ENCODE data around the gene TRIM2. TPM values are rescaled to one million over a fixed set of nuclear protein-coding genes. Genes with fewer than 3 reads are reported as not detected.

TRIM2 gene
- total and polyA plus RNA-seq, 2 experiments from 2014 or later: 22.0 to 61.5 TPM

GRCh38 chr4:153207567-153207966, 3.3 kb downstream of the TRIM2 start:
- peak overlapping the region; percentile 58 for H3K4me2 ChIP-seq
- H3K79me2 ChIP-seq (replicated peaks; ENCODE audit: insufficient read depth): peaks cover 40% of the 10 kb centered on the region
- Mint-ChIP-seq H3K4me3 (peak overlapping the region; percentile 76; the same call in 2 of the 3 replicates), H3K27me3 (ENCODE audit: insufficient read depth, low read depth, poor library complexity) (peaks cover 14% of the 10 kb centered on the region), H3K36me3 (ENCODE audit: low read depth) (peaks cover 38% of the 10 kb centered on the region), H3K4me1 (peaks cover 63% of the 10 kb centered on the region), H3K9me3 (peaks cover 3% of the 10 kb centered on the region), H3K27ac (no peak overlapping the region)
- no peak for TF ChIP-seq EZH2phosphoT487 (IDR thresholded peaks at IDR 0.05; ENCODE audit: unreplicated experiment)
- TF ChIP-seq CTCF (conservative IDR thresholded peaks at IDR 0.05; ENCODE audit: low read depth in 2 of 2): peak; percentile 69 to 74
- peak; percentile 16 for ATAC-seq
- peak overlapping the region; percentile 62 for H3K27ac ChIP-seq (ENCODE audit: low read depth)
- peak; percentile 70 for DNase-seq (ENCODE audit: low spot score)
- H3K36me3 ChIP-seq (ENCODE audit: insufficient read depth): no peaks in the 10 kb centered on the region
- peaks cover 39% of the 10 kb centered on the region for H3K4me1 ChIP-seq (ENCODE audit: insufficient read depth)
- H4K20me1 ChIP-seq (replicated peaks; ENCODE audit: insufficient read depth): no peaks in the 10 kb centered on the region
- 0 out of 2 replicates have a peak, but pooled peaks cover 8% of the 10 kb centered on the region for H3F3A ChIP-seq (replicated peaks; ENCODE audit: low read depth)
- peak overlapping the region; percentile 64 for H3K4me3 ChIP-seq
- H3K9me2 ChIP-seq (ENCODE audit: insufficient read depth): peaks cover 7% of the 10 kb centered on the region
- peaks cover 10% of the 10 kb centered on the region for H3K27me3 ChIP-seq (ENCODE audit: insufficient read depth)
- no peak overlapping the region for H2AFZ ChIP-seq

- Histone ChIP-seq H2AFZ (no peak overlapping the region), H3K27me3 (ENCODE audit: insufficient read depth) (peaks cover 10% of the 10 kb centered on the region), H3K79me2 (replicated peaks; ENCODE audit: insufficient read depth) (peaks cover 52% of the 10 kb centered on the region), H3K4me1 (ENCODE audit: insufficient read depth) (peaks cover 48% of the 10 kb centered on the region), H3K4me2 (peak overlapping the region; percentile 7), H3F3A (replicated peaks; ENCODE audit: low read depth) (0 out of 2 replicates have a peak, but pooled peaks cover 8% of the 10 kb centered on the region), H4K20me1 (replicated peaks; ENCODE audit: insufficient read depth) (peaks cover 11% of the 10 kb centered on the region), H3K27ac (ENCODE audit: low read depth) (no peak overlapping the region), H3K9me2 (ENCODE audit: insufficient read depth) (peaks cover 7% of the 10 kb centered on the region), H3K36me3 (ENCODE audit: insufficient read depth) (no peaks in the 10 kb centered on the region), H3K4me3 (no peak overlapping the region)
- peaks cover 58% of the 10 kb centered on the region for H3K4me1 Mint-ChIP-seq
- H3K27me3 Mint-ChIP-seq (ENCODE audit: insufficient read depth, low read depth, poor library complexity): peaks cover 13% of the 10 kb centered on the region
- DNase-seq (ENCODE audit: low spot score) (peak; percentile 35), ATAC-seq (no peak)
- no peak overlapping the region for H3K27ac Mint-ChIP-seq
- H3K36me3 Mint-ChIP-seq (ENCODE audit: low read depth): peaks cover 38% of the 10 kb centered on the region
- H3K4me3 Mint-ChIP-seq: no peak overlapping the region
- peaks cover 3% of the 10 kb centered on the region for H3K9me3 Mint-ChIP-seq
- TF ChIP-seq EZH2 (IDR thresholded peaks at IDR 0.05; ENCODE audit: low read depth, unreplicated experiment) (no peak), EZH2phosphoT487 (IDR thresholded peaks at IDR 0.05; ENCODE audit: unreplicated experiment) (no peak), CREB1 (CRISPR knock-in tag; IDR thresholded peaks at IDR 0.05; ENCODE audit: low read depth) (no peak), ETS1 (IDR thresholded peaks at IDR 0.05) (no peak), POLR2AphosphoS5 (IDR thresholded peaks at IDR 0.05; ENCODE audit: low read depth) (no peak), JUNB (IDR thresholded peaks at IDR 0.05; ENCODE audit: unreplicated experiment) (no peak), STAT1 (IDR thresholded peaks at IDR 0.05; ENCODE audit: unreplicated experiment) (no peak), ZNF331 (CRISPR knock-in tag; IDR thresholded peaks at IDR 0.05; ENCODE audit: low read depth) (no peak), ZNF114 (CRISPR knock-in tag; IDR thresholded peaks at IDR 0.05) (no peak), CTCF (conservative IDR thresholded peaks at IDR 0.05; ENCODE audit: low read depth in 2 of 2) (no peak)
Observed at GRCh38 chr4:153209410-153209809, 5.2 kb downstream of the TRIM2 start.
